Lung (tissue), 12 donors: Measurements from ENCODE around the gene MBP. TPM values are rescaled to one million over a fixed set of nuclear protein-coding genes. Genes with fewer than 3 reads are reported as not detected.

Source experiments
- ATAC-seq: fragments of 200-7000 bp; cut with Tn5 transposase; one replicate; pipeline ENCODE4 v1.9.1; 2020; ENCODE audit warnings: moderate number of reproducible peaks; ENCODE audit not compliant: insufficient read depth, low FRiP score
- DNase-seq, 3 donors: peaks; one replicate each; pipeline ENCODE4 v3.0.0-alpha.2; 2013 to 2017
- H3K27ac ChIP-seq, 2 donors: one replicate each; pipeline ENCODE4 v1.5.1; 2013; ENCODE audit warnings: mild to moderate bottlenecking in 2 of 2, moderate library complexity in 2 of 2, control low read depth in 1 of 2, inconsistent platforms in 1 of 2, low read depth in 1 of 2, low read length in 1 of 2
- H3K27me3 ChIP-seq, 3 donors: one replicate each; pipeline ENCODE4 v1.5.1; 2013; ENCODE audit warnings: low read length in 2 of 3; ENCODE audit not compliant: control insufficient read depth in 3 of 3, insufficient read depth in 3 of 3
- H3K36me3 ChIP-seq, 4 donors: one replicate each; pipeline ENCODE4 v1.5.1; 2013; ENCODE audit warnings: low read length in 4 of 4, mild to moderate bottlenecking in 1 of 4, moderate library complexity in 1 of 4; ENCODE audit not compliant: control insufficient read depth in 4 of 4, insufficient read depth in 4 of 4
- H3K4me1 ChIP-seq, 5 donors: one replicate each; pipeline ENCODE4 v1.5.1; 2013; ENCODE audit warnings: low read length in 5 of 5, mild to moderate bottlenecking in 2 of 5, moderate library complexity in 1 of 5; ENCODE audit not compliant: control insufficient read depth in 5 of 5, insufficient read depth in 5 of 5
- H3K4me3 ChIP-seq: one replicate; pipeline ENCODE4 v1.5.1; 2013; ENCODE audit warnings: mild to moderate bottlenecking, control low read depth, moderate library complexity
- H3K9ac ChIP-seq, 2 donors: one replicate each; pipeline ENCODE4 v1.5.1; 2013; ENCODE audit warnings: low read length in 2 of 2, control low read depth in 1 of 2; ENCODE audit not compliant: insufficient read depth in 1 of 2
- H3K9me3 ChIP-seq, 4 donors: one replicate each; pipeline ENCODE4 v1.5.1; 2013; ENCODE audit warnings: low read length in 3 of 4, mild to moderate bottlenecking in 1 of 4, moderate library complexity in 1 of 4; ENCODE audit not compliant: control insufficient read depth in 4 of 4, insufficient read depth in 3 of 4
- WGBS, 2 donors: extraction: QIAGEN DNeasy Blood & Tissue Kit; methylation state at CpG; one replicate each; pipeline ENCODE4 v1.1.7; 2013; 5-methylcytosine and 5-hydroxymethylcytosine counted together
- polyA plus RNA-seq, 2 donors: library from polyadenylated mRNA; stranded (reverse); fragments of 200-250 nt; gene quantifications; one replicate each; pipeline ENCODE4 v1.2.1, GENCODE V29; 2013
- total RNA-seq, 2 donors: library from RNA; depleted of rRNA in 1 of 2; stranded (reverse); fragments of >200 nt in 1 of 2; gene quantifications; one replicate each; pipeline ENCODE4 v1.2.1, GENCODE V29; 2014 to 2021
- TF ChIP-seq, protein P1 (sequence below): IDR thresholded peaks from 2 replicates; pipeline ENCODE4 v1.5.1; 2012; ENCODE audit warnings: mild to moderate bottlenecking; ENCODE audit errors: control extremely low read depth, extremely low read depth
- donor health status: control.
- donor health status: control.
- donor health status: Bipolar disorder and iron deficiency.
- donor health status: healthy.
- donor health status: DM: yes; HTN: yes; CAD: no.

Gene MBP
- total and polyA plus RNA-seq, 4 donors, result 15.6 to 64.1 (median 30.9) TPM

DNA sequence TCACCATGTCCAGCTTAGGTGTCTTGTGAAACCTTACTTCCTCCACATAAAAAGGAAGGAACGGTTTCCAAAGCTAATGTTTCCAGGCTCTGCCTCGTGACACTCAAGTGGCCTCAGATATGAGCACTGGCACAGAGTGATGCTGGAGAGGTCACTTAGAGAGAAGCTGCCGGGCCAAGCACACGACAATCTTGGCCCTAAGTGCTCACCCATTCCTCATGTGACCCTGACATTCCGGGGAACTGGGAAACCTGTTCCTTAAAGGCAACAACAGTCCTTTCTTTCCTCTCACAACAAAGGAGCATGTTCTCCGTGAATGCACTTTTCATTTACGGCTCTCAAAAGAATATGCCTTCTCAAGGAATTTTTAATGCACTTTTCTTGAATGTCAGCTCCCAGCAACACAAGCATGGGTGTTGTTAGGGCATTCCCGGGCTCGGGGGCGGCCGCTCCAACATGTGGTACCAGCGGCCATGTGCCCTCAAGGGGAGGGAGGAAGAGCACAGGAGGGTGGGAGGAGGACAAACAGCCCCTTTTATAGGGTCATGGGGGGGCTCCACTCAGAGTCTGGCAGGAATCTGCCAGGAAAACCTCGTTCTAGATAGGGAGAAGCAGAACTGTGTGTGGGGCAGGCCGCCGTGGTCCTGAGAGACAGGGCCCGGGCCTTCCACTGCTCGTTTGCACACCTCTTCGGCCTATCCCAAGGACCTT lies 118.6 kb downstream of the MBP start:
- Histone ChIP-seq H3K9me3 (no peaks in the 10 kb centered on the region), H3K4me3 (no peak overlapping the region), H3K36me3 (peaks cover 0 to 21% (median 0%) of the 10 kb centered on the region in 4 donors), H3K4me1 (peaks cover 5 to 22% (median 10%) of the 10 kb centered on the region in 5 donors), H3K27ac (peak overlapping the region; percentile 81), H3K27me3 (no peaks in the 10 kb centered on the region), H3K9ac (no peak overlapping the region)
- TF ChIP-seq, protein P1, sequence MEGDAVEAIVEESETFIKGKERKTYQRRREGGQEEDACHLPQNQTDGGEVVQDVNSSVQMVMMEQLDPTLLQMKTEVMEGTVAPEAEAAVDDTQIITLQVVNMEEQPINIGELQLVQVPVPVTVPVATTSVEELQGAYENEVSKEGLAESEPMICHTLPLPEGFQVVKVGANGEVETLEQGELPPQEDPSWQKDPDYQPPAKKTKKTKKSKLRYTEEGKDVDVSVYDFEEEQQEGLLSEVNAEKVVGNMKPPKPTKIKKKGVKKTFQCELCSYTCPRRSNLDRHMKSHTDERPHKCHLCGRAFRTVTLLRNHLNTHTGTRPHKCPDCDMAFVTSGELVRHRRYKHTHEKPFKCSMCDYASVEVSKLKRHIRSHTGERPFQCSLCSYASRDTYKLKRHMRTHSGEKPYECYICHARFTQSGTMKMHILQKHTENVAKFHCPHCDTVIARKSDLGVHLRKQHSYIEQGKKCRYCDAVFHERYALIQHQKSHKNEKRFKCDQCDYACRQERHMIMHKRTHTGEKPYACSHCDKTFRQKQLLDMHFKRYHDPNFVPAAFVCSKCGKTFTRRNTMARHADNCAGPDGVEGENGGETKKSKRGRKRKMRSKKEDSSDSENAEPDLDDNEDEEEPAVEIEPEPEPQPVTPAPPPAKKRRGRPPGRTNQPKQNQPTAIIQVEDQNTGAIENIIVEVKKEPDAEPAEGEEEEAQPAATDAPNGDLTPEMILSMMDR, result no peak
- ATAC-seq, result peak; percentile 67
- DNase-seq, result peak; percentile 28 to 60 (median 36)
- 59 to 66% methylated on average over 18 of the region's 18 CpGs for WGBS, 2 donors

DNA sequence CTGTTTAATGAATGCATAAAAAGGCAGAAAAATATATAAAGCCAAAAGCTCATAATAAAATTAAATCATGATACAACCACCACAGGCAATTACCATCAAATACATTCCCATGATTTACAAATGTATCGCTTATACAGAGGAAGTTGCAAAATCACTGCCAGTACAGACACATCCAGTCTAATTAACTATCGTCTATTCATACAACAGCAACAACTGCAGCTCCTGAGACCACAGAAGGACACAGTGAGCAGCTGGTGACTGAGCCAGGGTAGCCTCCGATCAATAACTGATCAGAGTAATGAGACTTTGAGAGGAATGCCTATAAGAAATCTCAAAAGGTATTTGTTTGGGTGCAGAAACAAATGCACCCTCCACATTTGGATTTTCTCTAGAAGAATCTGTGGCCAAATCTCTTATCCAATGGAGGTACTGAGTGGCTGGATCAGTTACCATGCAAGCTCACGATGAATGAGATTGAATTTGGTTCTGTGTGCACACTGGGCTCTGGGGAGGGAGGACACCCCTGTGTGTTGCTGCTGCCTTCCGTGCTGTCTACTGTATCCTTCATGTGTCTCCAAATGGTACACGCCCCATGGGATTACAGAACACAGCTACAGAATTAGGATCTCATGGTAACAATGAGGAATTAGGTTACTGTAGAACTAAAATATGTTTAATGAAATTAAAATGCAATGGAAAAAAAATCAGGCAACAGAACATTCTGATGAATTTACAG lies 119.6 kb downstream of the MBP start:
- TF ChIP-seq, protein P1, result no peak
- H3K27me3 ChIP-seq, result no peaks in the 10 kb centered on the region
- DNase-seq, result no peak
- peaks cover 0 to 21% (median 0%) of the 10 kb centered on the region in 4 donors for H3K36me3 ChIP-seq
- no peaks in the 10 kb centered on the region for H3K9me3 ChIP-seq
- 64 to 73% methylated on average over 6 of the region's 6 CpGs for WGBS, 2 donors
- peak overlapping the region in 1 of 2 donors; percentile 81 for H3K27ac ChIP-seq
- H3K4me1 ChIP-seq, result peaks cover 6 to 22% (median 10%) of the 10 kb centered on the region in 5 donors
- no peak overlapping the region for H3K9ac ChIP-seq
- no peak overlapping the region for H3K4me3 ChIP-seq
- ATAC-seq, result no peak

DNA sequence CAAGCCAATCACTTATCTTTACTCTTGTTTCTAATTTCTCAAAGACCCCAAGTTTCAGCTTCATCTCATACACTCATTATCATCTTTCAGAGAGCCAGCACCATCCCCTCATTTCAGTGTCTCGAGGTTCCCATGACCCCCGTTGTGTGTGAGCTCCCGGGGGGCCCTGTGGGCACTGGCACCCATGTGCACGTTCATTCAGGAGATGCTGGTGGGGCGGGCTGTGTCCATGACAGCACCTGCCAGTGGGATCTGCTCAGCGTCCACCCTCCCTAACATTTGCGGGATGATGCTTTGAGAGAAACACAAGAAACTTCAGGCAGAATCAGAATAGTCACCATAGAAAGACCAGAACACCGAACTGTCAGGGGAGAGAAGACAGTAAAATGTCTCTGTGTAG lies 120.5 kb downstream of the MBP start:
- ATAC-seq (no peak), DNase-seq (no peak)
- TF ChIP-seq, protein P1, result no peak
- no peak overlapping the region for H3K4me3 ChIP-seq
- H3K36me3 ChIP-seq, result peaks cover 0 to 21% (median 0%) of the 10 kb centered on the region in 4 donors
- H3K9ac ChIP-seq, result no peak overlapping the region
- WGBS, 2 donors, result 94 to 96% methylated on average over 8 of the region's 8 CpGs
- peaks cover 7 to 22% (median 10%) of the 10 kb centered on the region in 5 donors for H3K4me1 ChIP-seq
- H3K9me3 ChIP-seq, result no peaks in the 10 kb centered on the region
- H3K27ac ChIP-seq, result no peak overlapping the region
- H3K27me3 ChIP-seq, result no peaks in the 10 kb centered on the region
